GM12892 (cell line): Measurements from ENCODE around the gene RRP1.

Source experiments
- DNase-seq: peaks from one replicate; pipeline ENCODE4 v3.0.0; 2011; ENCODE audit not compliant: insufficient read length
- FAIRE-seq: peaks from 2 replicates; lab custom pipeline; 2011; peaks lifted over from hg19 to GRCh38; lab: Jason Lieb, UNC
- POLR2A ChIP-seq: IDR thresholded peaks from 2 replicates; pipeline ENCODE4 v1.6.1; 2011; ENCODE audit warnings: low read depth, low read length, control low read depth
- POLR2AphosphoS5 ChIP-seq: IDR thresholded peaks from 2 replicates; pipeline ENCODE4 v1.6.1; 2011; ENCODE audit warnings: low read depth, low read length, control low read depth
- TAF1 ChIP-seq: IDR thresholded peaks from 2 replicates; pipeline ENCODE4 v1.6.1; 2011; ENCODE audit warnings: low read depth, mild to moderate bottlenecking, control low read depth, low read length, borderline replicate concordance

Gene RRP1

DNA sequence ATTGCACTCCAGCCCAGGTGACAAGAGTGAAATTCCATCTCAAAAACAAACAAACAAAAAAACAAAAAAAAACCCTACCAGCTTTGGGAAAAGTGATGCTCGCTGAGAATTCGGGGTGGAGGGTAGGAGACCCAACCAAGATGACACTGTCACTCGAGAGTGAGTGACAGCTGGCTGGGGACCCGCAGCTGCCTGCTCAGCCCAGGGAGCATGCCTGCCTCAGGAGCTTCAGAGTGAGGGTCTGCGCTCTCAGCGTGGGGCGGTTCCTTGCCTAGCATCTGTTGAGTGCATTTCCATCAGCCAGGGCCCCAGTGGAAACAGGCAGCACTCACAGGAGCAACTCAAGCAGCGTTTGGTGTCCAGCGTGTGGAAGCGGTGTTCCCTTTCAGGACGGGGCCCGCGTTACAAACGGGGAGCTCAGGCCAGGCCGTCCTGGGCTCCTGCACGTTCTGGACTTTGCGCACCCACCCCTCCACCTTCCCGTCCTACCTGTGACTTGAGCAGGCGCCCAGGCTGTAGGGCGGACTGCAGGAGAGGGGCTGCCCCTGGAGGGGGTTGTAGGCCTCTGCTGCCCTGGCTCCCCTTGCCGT is 19.2 kb upstream of the RRP1 start:
- DNase-seq: no peak
- no peak for TF ChIP-seq TAF1
- no peak for TF ChIP-seq POLR2A
- no peak for TF ChIP-seq POLR2AphosphoS5
- FAIRE-seq: no peak

DNA sequence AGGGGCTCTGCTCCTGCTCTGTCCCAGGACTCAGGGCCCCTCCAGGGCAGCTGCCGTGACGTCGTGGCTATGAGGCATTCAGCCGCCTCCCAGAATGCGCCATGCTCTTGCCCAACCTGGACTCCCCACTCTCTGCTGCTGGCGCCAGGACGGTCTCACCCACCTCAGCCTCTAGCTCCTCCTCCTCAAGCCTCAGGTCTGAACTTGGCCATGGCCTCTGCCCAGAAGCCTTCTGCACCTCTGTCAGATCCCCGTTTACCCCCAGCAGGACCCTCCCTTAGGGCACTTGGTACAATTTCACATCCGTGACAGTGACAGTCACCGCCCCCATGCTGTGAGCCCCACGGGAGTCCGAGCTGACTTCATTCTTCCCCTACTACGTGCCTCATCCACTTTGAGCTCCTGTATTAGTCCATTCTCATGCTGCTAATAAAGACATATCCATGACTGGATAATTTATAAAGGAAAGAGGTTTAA is 18.1 kb upstream of the RRP1 start:
- no peak for FAIRE-seq
- no peak for DNase-seq
- TF ChIP-seq POLR2AphosphoS5 (no peak), POLR2A (no peak), TAF1 (no peak)

DNA sequence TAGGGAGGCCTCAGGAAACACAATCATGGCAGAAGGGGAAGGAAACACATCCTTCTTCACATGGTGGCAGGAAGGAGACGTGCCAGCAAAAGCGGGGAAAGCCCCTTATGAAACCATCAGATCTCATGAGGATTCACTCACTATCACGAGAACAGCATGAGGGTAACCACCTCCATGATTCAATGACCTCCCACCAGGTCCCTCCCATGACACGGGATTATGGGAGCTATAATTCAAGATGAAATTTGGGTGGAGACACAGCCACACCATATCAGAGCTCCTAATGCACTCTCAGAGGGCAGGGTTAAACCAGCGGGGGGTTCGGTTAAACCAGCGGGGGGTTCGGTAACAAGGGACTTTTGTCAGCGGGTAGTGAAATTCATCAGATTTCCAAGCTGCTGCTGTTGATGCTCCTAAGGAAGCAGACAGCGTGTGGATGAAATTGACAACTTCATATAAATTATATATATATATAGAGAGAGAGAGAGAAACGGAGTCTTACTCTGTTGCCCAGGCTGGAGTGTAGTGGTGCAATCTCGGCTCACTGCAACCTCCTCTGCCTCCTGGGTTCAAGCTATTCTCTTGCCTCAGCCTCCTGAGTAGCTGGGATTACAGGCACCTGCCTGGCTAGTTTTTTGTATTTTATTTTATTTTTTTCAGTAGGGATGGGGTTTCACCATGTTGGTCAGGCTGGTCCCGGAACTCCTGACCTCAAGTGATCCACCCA is 17.5 kb upstream of the RRP1 start:
- no peak for TF ChIP-seq TAF1
- TF ChIP-seq POLR2A: no peak
- no peak for TF ChIP-seq POLR2AphosphoS5
- FAIRE-seq (no peak), DNase-seq (no peak)

DNA sequence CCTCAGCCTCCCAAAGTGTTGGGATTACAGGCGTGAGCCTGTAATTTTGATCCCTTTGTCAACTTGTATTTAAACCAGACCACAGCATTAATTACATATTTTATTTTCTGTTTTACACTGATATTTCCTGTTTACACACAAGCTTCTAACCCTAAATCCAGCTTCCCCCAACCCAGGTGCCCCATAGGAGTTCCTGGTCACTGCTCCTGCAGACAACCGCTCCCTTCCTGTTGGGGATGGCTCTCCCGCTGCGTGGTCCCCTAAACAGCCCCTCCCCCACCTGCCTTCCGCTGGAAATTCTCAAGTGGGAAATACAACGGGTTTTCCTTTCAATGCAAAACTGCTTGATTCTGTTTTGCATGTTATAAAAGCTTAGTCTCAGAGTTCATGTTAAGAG is 17.0 kb upstream of the RRP1 start:
- no peak for TF ChIP-seq TAF1
- no peak for TF ChIP-seq POLR2AphosphoS5
- TF ChIP-seq POLR2A: no peak
- FAIRE-seq: no peak
- no peak for DNase-seq

DNA sequence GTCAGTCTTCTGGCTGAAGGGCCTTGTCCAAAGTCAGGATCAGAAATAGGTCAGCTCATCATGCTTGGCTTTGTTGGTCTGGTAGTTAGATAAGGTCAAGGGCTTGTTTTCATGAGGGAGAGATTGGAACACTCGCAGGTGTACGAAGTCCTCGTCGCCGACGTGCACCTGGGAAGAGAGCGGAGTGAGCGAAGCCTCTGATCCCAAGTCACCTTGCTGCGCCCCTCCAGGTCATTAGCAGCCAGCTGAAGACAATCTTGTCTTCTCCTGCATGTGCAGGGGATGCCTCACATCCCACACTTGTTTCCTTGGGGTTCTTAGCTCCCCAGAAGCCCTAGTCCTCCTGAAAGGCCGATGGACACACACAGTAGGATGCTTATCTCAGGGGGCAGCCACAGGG is 15.2 kb upstream of the RRP1 start:
- TF ChIP-seq POLR2AphosphoS5: no peak
- no peak for TF ChIP-seq TAF1
- TF ChIP-seq POLR2A: no peak
- FAIRE-seq: no peak
- no peak for DNase-seq

DNA sequence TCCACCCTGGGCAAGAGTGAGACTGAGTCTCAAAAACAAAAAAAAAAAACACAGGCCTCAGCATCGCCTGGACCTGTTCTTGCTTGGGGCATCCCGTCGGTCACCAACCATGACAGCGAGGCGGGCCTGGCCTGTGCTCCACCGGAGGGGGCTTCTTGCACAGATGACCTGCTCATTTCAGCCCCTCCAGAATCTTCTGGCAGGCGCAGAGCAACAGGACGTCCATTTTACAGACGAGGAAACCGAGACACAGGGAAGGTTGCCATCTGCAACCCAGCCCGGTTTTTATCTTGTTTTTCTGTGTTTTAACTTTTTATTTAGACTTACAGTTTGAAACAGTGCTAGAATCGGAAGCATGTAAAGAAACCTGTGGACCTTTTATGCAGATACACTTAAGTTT is 14.2 kb upstream of the RRP1 start:
- DNase-seq: no peak
- TF ChIP-seq POLR2A: no peak
- no peak for TF ChIP-seq POLR2AphosphoS5
- no peak for TF ChIP-seq TAF1
- peak; percentile 40 for FAIRE-seq

DNA sequence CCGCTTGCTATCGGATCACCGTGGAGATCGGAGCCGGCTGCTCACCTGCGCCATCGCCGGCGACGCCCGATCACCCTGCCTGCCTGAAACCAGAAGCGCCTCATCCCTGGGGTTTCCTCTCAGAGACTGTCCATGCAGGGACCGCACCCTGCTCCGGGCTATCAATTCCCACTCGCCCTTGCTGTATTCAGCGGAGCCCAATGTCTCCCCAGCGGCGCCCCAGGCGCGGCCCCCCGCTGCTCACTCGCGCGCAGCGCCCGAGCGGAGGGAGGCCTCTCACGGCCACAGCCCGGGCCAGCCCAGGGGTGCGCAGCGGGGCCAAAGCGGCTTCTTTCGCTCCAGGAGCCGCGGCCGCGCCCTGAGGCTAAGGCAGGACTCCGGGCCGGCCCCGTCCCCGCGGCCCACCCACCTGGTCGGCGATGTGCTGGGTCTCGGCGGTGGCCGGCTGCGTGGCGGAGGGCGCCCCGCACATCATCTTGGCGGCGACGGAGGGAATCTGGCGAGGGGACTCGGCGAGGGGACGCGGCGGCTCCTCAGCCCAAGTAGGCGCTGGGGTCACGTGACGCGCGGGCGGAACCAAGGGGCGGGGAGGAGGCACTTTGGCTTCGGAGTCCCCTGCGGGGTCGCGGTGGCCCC is 13.5 kb upstream of the RRP1 start, which contains the start of gene CSTB:
CSTB (minus strand) TSS at position 514 of the 636 bp plus-strand sequence; CDS start at position 475, 39 bp downstream.
- FAIRE-seq: peak; percentile 30
- peak; percentile 69; the same call in 1 of the 2 replicates for TF ChIP-seq TAF1
- TF ChIP-seq POLR2A: peak; percentile 88
- TF ChIP-seq POLR2AphosphoS5: peak; percentile 67
- DNase-seq: peak; percentile 89

DNA sequence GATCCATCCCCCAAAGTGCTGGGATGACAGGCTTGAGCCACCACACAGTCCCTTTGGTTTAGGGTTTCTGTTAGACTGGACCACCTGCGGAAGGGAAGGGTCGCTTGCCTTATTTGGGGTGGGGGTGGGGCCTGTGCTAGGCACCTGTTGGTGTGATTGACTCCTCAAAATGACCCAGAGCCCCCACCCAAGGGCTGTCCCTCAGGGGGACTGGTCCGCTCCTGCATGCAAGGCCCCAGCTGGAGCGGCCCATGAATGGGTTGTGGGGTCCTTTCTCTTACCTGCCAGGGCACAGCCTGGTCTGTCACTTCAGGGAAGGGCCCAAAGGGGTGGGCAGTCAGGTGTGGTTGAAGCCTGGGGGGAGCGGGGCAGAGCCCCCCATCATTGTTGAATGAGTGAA is 11.4 kb upstream of the RRP1 start:
- no peak for TF ChIP-seq POLR2AphosphoS5
- no peak for TF ChIP-seq POLR2A
- no peak for TF ChIP-seq TAF1
- DNase-seq (no peak), FAIRE-seq (no peak)

DNA sequence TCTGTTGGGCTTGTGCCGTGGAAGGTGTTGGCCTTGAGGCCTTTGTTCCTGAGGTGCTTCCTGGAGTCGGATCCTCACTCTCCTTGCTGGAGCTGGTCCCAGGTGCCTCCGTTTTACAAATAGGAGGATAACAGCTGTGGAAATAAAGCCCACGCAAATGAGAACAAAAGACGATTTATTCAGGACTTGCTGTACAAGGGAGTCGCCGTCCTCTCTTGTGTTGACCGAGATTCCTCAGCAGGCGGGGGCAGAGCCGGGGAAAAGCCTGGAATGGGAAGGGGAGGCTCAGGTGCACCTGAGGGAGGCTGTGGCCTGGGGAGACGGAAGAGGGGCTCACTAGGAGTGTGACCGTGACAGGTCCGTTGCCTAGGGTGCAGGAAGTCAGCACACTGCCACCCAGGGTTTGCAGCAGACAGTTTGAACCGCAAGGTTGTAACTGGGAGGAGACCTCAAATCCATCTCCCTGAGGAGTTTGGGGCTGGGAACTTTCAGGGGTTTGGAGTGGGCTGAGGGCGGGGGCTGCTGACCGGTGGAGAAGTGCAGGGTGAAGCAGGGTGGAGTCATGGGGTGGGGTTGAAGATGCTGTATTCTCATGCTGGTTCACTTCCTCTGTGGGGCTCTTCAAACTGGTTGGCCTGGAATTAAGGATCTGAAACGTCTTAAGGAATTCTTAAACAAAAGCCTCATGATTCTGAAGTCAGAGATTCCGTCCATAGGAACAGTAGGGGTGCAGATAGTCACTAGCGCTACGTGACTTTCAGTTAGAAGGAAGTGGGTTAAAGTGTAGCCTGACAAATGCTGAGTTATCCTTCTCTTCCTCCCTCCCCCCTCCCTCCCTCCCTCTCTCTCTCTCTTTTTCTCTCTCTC is 10.7 kb upstream of the RRP1 start:
- FAIRE-seq: no peak
- DNase-seq: no peak
- no peak for TF ChIP-seq POLR2A
- no peak for TF ChIP-seq POLR2AphosphoS5
- no peak for TF ChIP-seq TAF1

DNA sequence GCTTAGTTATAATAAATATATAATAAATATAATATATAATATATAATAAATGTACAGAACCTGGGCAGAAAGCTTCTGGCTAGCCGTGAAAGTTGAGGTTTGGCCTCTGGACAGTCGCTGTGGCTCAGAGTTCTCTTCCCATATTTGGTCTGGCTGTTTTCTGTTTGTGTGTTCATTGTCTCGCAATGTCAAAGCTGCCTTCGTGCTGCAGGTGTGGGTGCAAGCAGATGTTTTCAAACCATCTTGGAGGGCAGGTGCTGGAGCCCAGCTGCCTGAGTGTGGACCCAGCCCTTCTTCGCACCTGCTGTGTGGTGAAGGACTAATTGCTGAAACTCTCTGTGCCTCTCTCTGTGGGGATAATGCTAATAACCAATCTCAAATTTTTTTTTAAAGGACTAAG is 9.7 kb upstream of the RRP1 start:
- FAIRE-seq (no peak), DNase-seq (no peak)
- TF ChIP-seq POLR2A (no peak), POLR2AphosphoS5 (no peak), TAF1 (no peak)
